ENCODE measurements around the gene MAGEH1. TPM values are rescaled to one million over a fixed set of nuclear protein-coding genes. Genes with fewer than 3 reads are reported as not detected.
A peak's percentile ranks its signal among the peaks of the same experiment; 100 is the strongest.
"Not testable (repeated sequence)": the region's sequence is repeated elsewhere in the genome, so short reads cannot be mapped to it uniquely, and the experiment has no call there.

Gene MAGEH1
- total RNA-seq = 8.2 TPM
- long read RNA-seq, transcript MAGEH1-201 (1 exons, 1,462 nt) = major isoform, 18 of 18 reads
- long read RNA-seq, partial matches to known transcripts = 0 of 18 reads
- long read RNA-seq, other reads (novel, unspliced or antisense) = 0 of 18 reads

DNA sequence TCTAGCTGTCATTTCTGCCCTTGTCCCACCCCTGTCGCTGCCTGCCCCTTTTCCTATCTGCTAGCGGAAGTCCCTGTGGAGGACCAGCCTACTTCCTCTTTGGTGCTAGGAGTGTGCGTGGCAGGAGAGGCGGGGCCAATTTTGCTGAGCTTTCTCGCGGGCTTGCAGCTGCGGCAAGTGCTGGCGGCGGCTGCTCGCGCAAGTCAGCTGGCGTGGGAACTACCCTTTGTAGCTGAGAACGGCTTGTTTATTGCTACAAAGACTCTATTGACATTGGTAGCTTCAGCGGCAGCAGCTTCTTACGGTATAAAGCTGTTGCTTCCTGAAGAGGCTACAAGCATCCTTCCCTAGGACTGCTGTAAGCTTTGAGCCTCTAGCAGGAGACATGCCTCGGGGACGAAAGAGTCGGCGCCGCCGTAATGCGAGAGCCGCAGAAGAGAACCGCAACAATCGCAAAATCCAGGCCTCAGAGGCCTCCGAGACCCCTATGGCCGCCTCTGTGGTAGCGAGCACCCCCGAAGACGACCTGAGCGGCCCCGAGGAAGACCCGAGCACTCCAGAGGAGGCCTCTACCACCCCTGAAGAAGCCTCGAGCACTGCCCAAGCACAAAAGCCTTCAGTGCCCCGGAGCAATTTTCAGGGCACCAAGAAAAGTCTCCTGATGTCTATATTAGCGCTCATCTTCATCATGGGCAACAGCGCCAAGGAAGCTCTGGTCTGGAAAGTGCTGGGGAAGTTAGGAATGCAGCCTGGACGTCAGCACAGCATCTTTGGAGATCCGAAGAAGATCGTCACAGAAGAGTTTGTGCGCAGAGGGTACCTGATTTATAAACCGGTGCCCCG is at the start of gene MAGEH1:
Gene MAGEH1 (plus strand): TSS at position 138 of the 843 bp plus-strand sequence. CDS start 248 bp downstream, at position 386.
- peak; percentile 100 for ATAC-seq
- DNase-seq = peak; percentile 86
- intact Hi-C loops (cut with micrococcal nuclease) = no loop called here

DNA sequence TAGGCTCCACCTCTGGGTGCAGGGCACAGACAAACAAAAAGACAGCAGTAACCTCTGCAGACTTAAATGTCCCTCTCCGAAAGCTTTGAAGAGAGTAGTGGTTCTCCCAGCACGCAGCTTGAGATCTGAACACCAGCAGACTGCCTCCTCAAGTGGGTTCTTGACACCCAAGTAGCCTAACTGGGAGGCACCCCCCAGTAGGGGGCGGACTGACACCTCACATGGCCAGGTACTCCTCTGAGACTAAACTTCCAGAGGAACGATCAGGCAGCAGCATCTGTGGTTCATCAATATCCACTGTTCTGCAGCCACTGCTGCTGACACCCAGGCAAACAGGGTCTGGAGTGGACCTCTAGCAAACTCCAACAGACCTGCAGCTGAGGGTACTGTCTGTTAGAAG is 24.8 kb upstream of the MAGEH1 start:
- DNase-seq; ATAC-seq; intact Hi-C loops (cut with micrococcal nuclease): not testable (repeated sequence)

GRCh38 chrX:55443468-55443867 is 8.5 kb upstream of the MAGEH1 start:
- ATAC-seq; intact Hi-C loops (cut with micrococcal nuclease); DNase-seq: not testable (repeated sequence)

- no peak for DNase-seq
- intact Hi-C loops (cut with micrococcal nuclease) = no loop called here
- no peak for ATAC-seq
Measured at GRCh38 chrX:55450259-55450658, 1.7 kb upstream of the MAGEH1 start.

DNA sequence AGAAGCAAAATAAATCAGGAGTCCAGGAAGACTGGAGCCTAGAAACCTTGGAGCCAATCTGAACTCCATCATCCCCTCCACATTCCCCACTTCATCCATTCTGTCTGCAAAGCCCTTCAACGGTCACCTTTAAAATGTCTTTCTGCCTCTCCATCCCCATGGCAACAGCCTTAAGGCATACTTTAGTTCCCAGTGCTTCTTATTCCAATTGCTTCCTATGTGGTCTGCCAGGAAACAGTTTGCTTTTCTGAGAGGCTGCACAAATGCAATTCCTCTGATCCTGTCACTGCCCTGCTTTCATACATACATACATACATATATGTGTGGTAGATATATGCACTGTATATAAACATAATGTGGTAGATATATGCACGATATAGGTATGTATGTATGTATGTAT is 786 bp upstream of the MAGEH1 start:
- intact Hi-C loops (cut with micrococcal nuclease) = no loop called here
- DNase-seq (no peak), ATAC-seq (no peak)

DNA sequence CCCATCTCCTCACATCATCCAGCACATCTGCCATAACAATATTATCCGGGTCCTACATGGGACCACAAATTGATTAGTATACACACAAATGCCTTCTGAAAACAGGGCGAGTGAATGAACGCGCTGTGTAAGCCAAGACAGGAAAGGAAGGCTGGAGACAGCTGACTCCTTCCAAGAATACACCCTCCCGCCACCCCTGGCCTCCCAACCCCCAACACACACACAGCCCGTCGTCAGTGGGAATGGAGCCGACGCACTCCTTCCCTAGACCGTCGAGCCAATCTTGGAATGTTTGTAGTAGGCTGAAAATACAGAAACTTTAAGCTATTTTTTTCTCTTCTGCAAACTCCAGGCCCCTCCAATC is 319 bp upstream of the MAGEH1 start:
- intact Hi-C loops (cut with micrococcal nuclease) = no loop called here
- peak; percentile 80 for ATAC-seq

DNA sequence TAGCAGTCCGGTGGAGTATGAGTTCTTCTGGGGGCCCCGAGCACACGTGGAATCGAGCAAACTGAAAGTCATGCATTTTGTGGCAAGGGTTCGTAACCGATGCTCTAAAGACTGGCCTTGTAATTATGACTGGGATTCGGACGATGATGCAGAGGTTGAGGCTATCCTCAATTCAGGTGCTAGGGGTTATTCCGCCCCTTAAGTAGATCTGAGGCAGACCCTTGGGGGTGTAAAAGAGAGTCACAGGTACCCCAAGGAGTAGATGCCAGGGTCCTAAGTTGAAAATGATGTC is 852 bp downstream of the MAGEH1 start:
- intact Hi-C loops (cut with micrococcal nuclease) = no loop called here
- ATAC-seq (no peak), DNase-seq (no peak)

More for the DNA sequence above, 319 bp upstream of the MAGEH1 start:
- DNase-seq = no peak

- intact Hi-C loops (cut with micrococcal nuclease); DNase-seq; ATAC-seq: not testable (repeated sequence)
Measured at GRCh38 chrX:55455708-55456107, 3.8 kb downstream of the MAGEH1 start.

DNA sequence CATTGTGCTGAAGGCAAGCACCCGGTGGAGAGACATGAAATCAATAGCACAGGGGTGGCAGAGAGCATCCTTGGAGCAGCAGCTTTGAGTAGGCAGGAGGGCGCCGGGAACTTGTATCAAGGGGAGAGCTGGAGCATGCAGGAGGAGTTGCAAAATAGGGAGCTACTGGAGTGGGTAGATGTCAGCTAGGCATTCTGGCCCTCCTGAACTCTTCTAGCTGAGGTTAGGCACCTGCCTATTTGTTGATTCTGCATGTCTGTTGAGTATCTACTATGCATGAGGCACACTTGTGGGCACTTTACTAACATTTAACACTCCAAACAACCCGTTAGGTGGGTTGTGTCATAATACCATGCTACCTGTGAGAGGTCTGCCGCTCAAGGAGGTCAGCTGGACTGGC is 7.5 kb downstream of the MAGEH1 start:
- intact Hi-C loops (cut with micrococcal nuclease) = not testable (repeated sequence)

GRCh38 chrX:55459926-55460325 is 8.0 kb downstream of the MAGEH1 start:
- DNase-seq; intact Hi-C loops (cut with micrococcal nuclease): not testable (repeated sequence)
- peak; percentile 54 for ATAC-seq

More for the DNA sequence above, 7.5 kb downstream of the MAGEH1 start:
- not testable (repeated sequence) for DNase-seq, ATAC-seq

- DNase-seq; intact Hi-C loops (cut with micrococcal nuclease); ATAC-seq: not testable (repeated sequence)
Measured at GRCh38 chrX:55464050-55464449, 12.1 kb downstream of the MAGEH1 start.

DNA sequence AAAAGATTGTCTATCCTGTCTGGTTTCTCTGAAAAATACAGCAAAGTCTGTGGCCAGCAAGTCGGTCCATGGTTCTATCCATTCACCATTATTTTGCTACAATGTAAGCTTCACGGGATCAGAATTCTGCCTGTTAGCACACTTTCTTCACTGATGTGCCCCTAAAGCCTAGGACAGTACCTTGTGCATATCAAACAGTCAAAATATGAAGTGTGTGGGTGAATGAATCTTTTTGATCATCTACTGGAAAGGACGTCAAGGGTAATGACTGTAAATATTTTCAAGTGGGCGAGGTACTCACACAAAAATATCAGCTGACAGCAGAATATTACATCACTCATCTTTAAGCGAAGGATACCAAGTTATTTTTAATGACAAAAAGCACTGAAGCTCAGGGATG is 13.2 kb downstream of the MAGEH1 start:
- DNase-seq; intact Hi-C loops (cut with micrococcal nuclease); ATAC-seq: not testable (repeated sequence)

- intact Hi-C loops (cut with micrococcal nuclease); DNase-seq; ATAC-seq: not testable (repeated sequence)
Measured at GRCh38 chrX:55465791-55466190, 13.9 kb downstream of the MAGEH1 start.

- ATAC-seq; intact Hi-C loops (cut with micrococcal nuclease); DNase-seq: not testable (repeated sequence)
Measured at GRCh38 chrX:55479956-55480355, 28.0 kb downstream of the MAGEH1 start.

GRCh38 chrX:55480390-55481062 is 28.6 kb downstream of the MAGEH1 start:
- intact Hi-C loops (cut with micrococcal nuclease) = no loop called here
- no peak for ATAC-seq
- DNase-seq = no peak

DNA sequence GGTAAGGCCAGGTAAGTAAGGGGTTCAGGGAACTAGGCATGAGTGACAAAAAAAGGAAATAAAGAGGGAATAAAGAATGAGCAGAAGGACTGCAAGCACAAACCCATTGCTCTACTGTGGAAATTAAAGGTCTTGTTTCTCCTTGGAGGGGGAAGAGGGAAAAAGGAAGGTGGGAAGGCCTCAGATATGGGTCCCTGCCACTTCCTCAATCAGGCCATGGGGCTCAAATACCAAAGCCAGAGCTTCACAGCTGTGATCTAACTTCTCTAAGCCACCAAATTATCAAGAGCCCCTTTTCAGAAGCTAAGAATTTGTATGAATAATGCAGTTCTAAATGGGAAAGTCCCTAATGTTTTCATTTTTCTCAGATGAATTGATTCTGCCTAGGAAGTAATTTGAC is 33.0 kb downstream of the MAGEH1 start:
- DNase-seq (no peak), ATAC-seq (no peak)
- intact Hi-C loops (cut with micrococcal nuclease) = no loop called here

DNA sequence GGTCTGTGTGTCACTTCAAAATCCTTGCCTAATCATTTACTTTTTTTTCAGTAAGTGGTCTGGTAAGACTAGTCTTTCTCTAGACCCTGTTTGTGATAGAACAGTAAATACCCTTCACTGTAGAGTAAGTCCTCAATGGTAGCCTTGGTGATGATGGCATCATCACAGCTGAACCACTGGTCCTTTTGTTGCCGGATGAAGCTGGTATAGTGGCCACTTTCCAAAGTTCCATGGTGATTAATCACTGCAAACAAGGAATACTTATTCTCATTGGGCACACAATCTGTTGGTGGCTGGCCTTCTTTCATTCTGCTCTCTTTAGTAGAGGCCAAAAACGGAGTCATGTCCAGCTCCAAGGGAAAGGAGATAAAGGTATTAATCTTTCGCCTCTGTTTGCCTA is 34.8 kb downstream of the MAGEH1 start:
- intact Hi-C loops (cut with micrococcal nuclease) = no loop called here
- ATAC-seq = no peak
- no peak for DNase-seq

GRCh38 chrX:55487143-55487542 is 35.2 kb downstream of the MAGEH1 start:
- no peak for ATAC-seq
- no peak for DNase-seq
- intact Hi-C loops (cut with micrococcal nuclease) = no loop called here

DNA sequence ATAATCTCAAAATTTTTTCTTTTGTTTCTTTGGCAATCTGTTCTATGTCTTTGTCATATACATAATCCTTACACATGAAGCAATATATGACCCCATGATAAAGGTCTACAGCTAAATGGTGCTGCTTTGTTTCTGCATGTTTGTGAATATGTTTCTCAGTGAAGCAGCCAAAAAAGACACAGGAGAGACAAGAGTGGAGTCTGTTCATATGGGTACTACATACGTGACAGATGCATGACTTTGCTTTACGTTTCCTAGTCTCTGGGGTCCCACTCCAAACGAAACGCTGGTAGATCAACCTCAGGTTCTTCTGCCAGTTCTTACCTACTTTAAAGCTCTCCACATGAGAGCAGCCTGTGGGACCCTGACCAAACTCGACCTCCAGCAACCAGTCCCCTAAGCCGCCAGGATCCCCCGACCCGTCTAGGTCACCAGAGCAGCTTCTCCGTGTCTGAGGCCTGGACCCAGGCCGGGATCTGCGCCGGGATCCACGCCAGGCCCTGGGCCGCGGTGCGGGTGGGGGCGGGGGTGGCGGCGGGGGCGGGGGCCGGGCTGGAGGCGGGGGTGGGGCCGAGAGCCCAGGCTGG is 36.2 kb downstream of the MAGEH1 start:
- ATAC-seq (peak; percentile 93), DNase-seq (peak; percentile 78)
- intact Hi-C loops (cut with micrococcal nuclease) = no loop called here

All from left ventricle myocardium superior (tissue), 1 donor.